K562 (cell line): ENCODE results near the gene FCHO1. TPM values are rescaled to one million over a fixed set of nuclear protein-coding genes. Genes with fewer than 3 reads are reported as not detected.

Experiments used
- ATAC-seq: fragments of 200-7000 bp; cut with Tn5 transposase; 3 replicates; pipeline ENCODE4 v1.9.1; 2020; ENCODE audit warnings: moderate library complexity
- BruUV-seq: library from RNA; stranded (reverse); fragments of 400-500 nt; replicated peaks from 2 replicates; lab custom pipeline; 2021; lab: Mats Ljungman, UMichigan
- CTCF ChIA-PET: fragments of 300-600 bp; formaldehyde crosslinking; extraction: SDS; loops from one replicate; lab custom pipeline; 2021; ENCODE audit warnings: low intra/inter-chr PET ratio; lab: Yijun Ruan, JAX
- POLR2A ChIA-PET: fragments of 300-600, 350-650 bp; sonication (Branson Sonifier 250); formaldehyde crosslinking; extraction: SDS; loops from one replicate; lab custom pipeline; 2021; ENCODE audit warnings: antibody characterized with exemption, inconsistent platforms; lab: Yijun Ruan, JAX
- DNase-seq, 4 experiments: peaks; one replicate each; pipeline versions ENCODE4 v3.0.0 to v3.0.0-alpha.2; 2011 to 2018; ENCODE audit warnings: low spot score in 3 of 4, mixed read lengths in 3 of 4; ENCODE audit errors: extremely low read depth in 1 of 4
- FAIRE-seq: peaks from 2 replicates; lab custom pipeline; 2011; peaks lifted over from hg19 to GRCh38; lab: Jason Lieb, UNC
- H2AFZ ChIP-seq: 2 replicates; pipeline ENCODE4 v1.6.0; 2011; ENCODE audit warnings: low read depth, low read length, control low read depth, inconsistent platforms
- H3K27ac ChIP-seq: fragments of 200-600 bp; 3 replicates; pipeline ENCODE4 v1.8.0; 2011; ENCODE audit warnings: low read depth, mild to moderate bottlenecking, control low read depth, inconsistent platforms, low read length, moderate library complexity, mixed read lengths; ENCODE audit errors: extremely low read depth
- H3K27me3 ChIP-seq, 2 experiments: fragments of 300-600 bp in 1 of 2; 2 replicates in 1 of 2; 3 replicates in 1 of 2; pipeline versions ENCODE4 v1.6.0 to v1.8.0; 2011; ENCODE audit warnings: inconsistent platforms in 2 of 2, low read length in 2 of 2, mild to moderate bottlenecking in 1 of 2, mixed read lengths in 1 of 2, moderate library complexity in 1 of 2; ENCODE audit not compliant: control insufficient read depth in 2 of 2, insufficient read depth in 2 of 2
- H3K36me3 ChIP-seq: fragments of 300-600 bp; 3 replicates; pipeline ENCODE4 v1.8.0; 2011; ENCODE audit warnings: mild to moderate bottlenecking, low read length, inconsistent platforms; ENCODE audit not compliant: control insufficient read depth, insufficient read depth
- H3K4me1 ChIP-seq, 2 experiments: fragments of 200-600 bp in 1 of 2; replicated peaks in 1 of 2; 2 replicates in 1 of 2; 3 replicates in 1 of 2; pipeline versions ENCODE4 v1.5.1 to v1.8.0; 2011; ENCODE audit warnings: inconsistent platforms in 2 of 2, low read length in 2 of 2, mild to moderate bottlenecking in 1 of 2, mixed read lengths in 1 of 2, moderate library complexity in 1 of 2; ENCODE audit not compliant: control insufficient read depth in 2 of 2, insufficient read depth in 2 of 2
- H3K4me2 ChIP-seq: 2 replicates; pipeline ENCODE4 v1.6.1; 2011; ENCODE audit warnings: low read length, control low read depth, inconsistent platforms, mixed read lengths; ENCODE audit not compliant: insufficient read depth
- H3K4me3 ChIP-seq: fragments of 200-600 bp; sonication (generic), shearing (Covaris generic); 2 replicates; pipeline ENCODE4 v1.5.1; 2016; ENCODE audit warnings: control low read depth, inconsistent platforms
- H3K79me2 ChIP-seq: fragments of 200-600 bp; 3 replicates; pipeline ENCODE4 v1.8.0; 2011; ENCODE audit warnings: low read length, inconsistent platforms; ENCODE audit not compliant: control insufficient read depth, insufficient read depth
- H3K9ac ChIP-seq, 2 experiments: 2 replicates each; pipeline versions ENCODE4 v1.6.0 to v1.6.1; 2011; ENCODE audit warnings: low read depth in 2 of 2, low read length in 2 of 2, control low read depth in 1 of 2, inconsistent platforms in 1 of 2, mild to moderate bottlenecking in 1 of 2, mixed read lengths in 1 of 2; ENCODE audit not compliant: insufficient read depth in 1 of 2
- H3K9me1 ChIP-seq: one replicate; pipeline ENCODE4 v1.6.0; 2011; ENCODE audit warnings: inconsistent platforms, mild to moderate bottlenecking, low read length, moderate library complexity; ENCODE audit not compliant: control insufficient read depth, insufficient read depth
- H3K9me3 ChIP-seq: replicated peaks from 2 replicates; pipeline ENCODE4 v1.5.1; 2011; ENCODE audit warnings: low read depth, low read length, inconsistent platforms; ENCODE audit not compliant: control insufficient read depth, insufficient read depth
- H4K20me1 ChIP-seq: replicated peaks from 2 replicates; pipeline ENCODE4 v1.6.1; 2011; ENCODE audit warnings: low read length, inconsistent platforms, mixed read lengths; ENCODE audit not compliant: control insufficient read depth, insufficient read depth
- BMI1 ChIP-seq: fragments of 150-350 bp; IDR thresholded peaks from 2 replicates; pipeline ENCODE4 v1.6.1; 2014; ENCODE audit warnings: low read length
- CCAR2 ChIP-seq: fragments of 200-400 bp; formaldehyde crosslinking; IDR thresholded peaks from 2 replicates; pipeline ENCODE4 v1.6.1; 2017; ENCODE audit warnings: mild to moderate bottlenecking, low read depth, low read length
- GTF2E2 ChIP-seq: fragments of 200-800 bp; sonication (Bioruptor generic); IDR thresholded peaks from 2 replicates; pipeline ENCODE4 v1.6.1; 2016; ENCODE audit warnings: missing genetic modification characterization, missing compliant biosample characterization
- NFE2 ChIP-seq: IDR thresholded peaks from 2 replicates; pipeline ENCODE4 v1.6.1; 2014; ENCODE audit warnings: antibody characterized with exemption, low read depth
- PRMT5 ChIP-seq: sonication (generic); formaldehyde crosslinking; IDR thresholded peaks from 2 replicates; pipeline ENCODE4 v1.5.0; 2020; ENCODE audit warnings: missing genetic modification reagents
- RBM14 ChIP-seq: fragments of 200-400 bp; formaldehyde crosslinking; IDR thresholded peaks from 2 replicates; pipeline ENCODE4 v1.6.1; 2018; ENCODE audit warnings: low read depth, mild to moderate bottlenecking, low read length, moderate library complexity, borderline replicate concordance; ENCODE audit not compliant: insufficient read depth
- RBM39 ChIP-seq: fragments of 200-400 bp; formaldehyde crosslinking; optimal IDR thresholded peaks from 2 replicates; pipeline ENCODE3; 2018; ENCODE audit warnings: low read depth, low read length
- RFX1 ChIP-seq: fragments of 450-650 bp; IDR thresholded peaks from 2 replicates; pipeline ENCODE4 v1.6.1; 2016; ENCODE audit warnings: mild to moderate bottlenecking, moderate library complexity
- SRSF7 ChIP-seq: fragments of 200-400 bp; formaldehyde crosslinking; optimal IDR thresholded peaks from 2 replicates; pipeline ENCODE3; 2017; ENCODE audit warnings: mild to moderate bottlenecking, low read depth, low read length
- ZNF23 ChIP-seq: fragments of 250-450 bp; sonication (Bioruptor Pico); IDR thresholded peaks from 2 replicates; pipeline ENCODE4 v1.4.0; 2020; ENCODE audit warnings: mild to moderate bottlenecking
- ZNF316 ChIP-seq: fragments of 450-650 bp; IDR thresholded peaks from 2 replicates; pipeline ENCODE4 v1.6.1; 2016
- WGBS: fragments of 100-300 bp; shearing (Covaris generic); methylation state at CpG from one replicate; pipeline ENCODE4 v1.1.6; 2016; ENCODE audit warnings: low coverage, mixed read lengths; ENCODE audit not compliant: insufficient coverage; ENCODE audit errors: missing lambda C conversion rate; 5-methylcytosine and 5-hydroxymethylcytosine counted together
- in situ Hi-C: fragments of 300-500 bp; cut with MboI; formaldehyde crosslinking; loops from 4 replicates; pipeline ENCODE4 v1.15.0; 2018; ENCODE audit warnings: inconsistent platforms, mixed read lengths
- intact Hi-C: fragments of 100-400 bp; cut with micrococcal nuclease; formaldehyde crosslinking; loops from 2 replicates; pipeline ENCODE4 v1.14.2; 2022
- polyA plus RNA-seq, 8 experiments: library from polyadenylated mRNA; depleted of rRNA in 4 of 8; stranded (reverse) in 5 of 8; unstranded in 3 of 8; fragments of >200 nt; fragmentation: Nextera tagmentation in 2 of 8; fragmentation: Illumina TruSeq in 1 of 8; extraction: Ambion mirVana in 2 of 8; extraction: Trizol in 1 of 8; gene quantifications; 2 replicates each; pipeline versions ENCODE4 v1.2.1 to v1.2.3, GENCODE V29; 2011 to 2014; ENCODE audit warnings: inconsistent platforms in 1 of 8, missing spikeins in 1 of 8
- total RNA-seq, 7 experiments: library from RNA; depleted of rRNA in 6 of 7; stranded (reverse); fragments of >200 nt in 6 of 7; fragmentation: Illumina TruSeq in 2 of 7; extraction: Trizol in 2 of 7; gene quantifications; 2 replicates each; pipeline versions ENCODE4 v1.2.1 to v1.2.3, GENCODE V29; 2011 to 2021; ENCODE audit warnings: low replicate concordance in 1 of 7
- TF ChIP-seq, protein P1 (sequence below): sonication (generic); formaldehyde crosslinking; IDR thresholded peaks from 2 replicates; pipeline ENCODE4 v1.8.0; 2022; ENCODE audit warnings: mild to moderate bottlenecking, missing genetic modification reagents
- TF ChIP-seq, protein P2 (sequence below): sonication (generic); formaldehyde crosslinking; IDR thresholded peaks from 2 replicates; pipeline ENCODE4 v1.8.0; 2022; ENCODE audit warnings: missing genetic modification reagents, mild to moderate bottlenecking, moderate library complexity, borderline replicate concordance

FCHO1 gene
- total and polyA plus RNA-seq, 9 of the 15 experiments (the other 6 are each of a cell fraction or from before 2014, with no cell fraction given): 0.21 to 58.9 (median 18.3) TPM

DNA sequence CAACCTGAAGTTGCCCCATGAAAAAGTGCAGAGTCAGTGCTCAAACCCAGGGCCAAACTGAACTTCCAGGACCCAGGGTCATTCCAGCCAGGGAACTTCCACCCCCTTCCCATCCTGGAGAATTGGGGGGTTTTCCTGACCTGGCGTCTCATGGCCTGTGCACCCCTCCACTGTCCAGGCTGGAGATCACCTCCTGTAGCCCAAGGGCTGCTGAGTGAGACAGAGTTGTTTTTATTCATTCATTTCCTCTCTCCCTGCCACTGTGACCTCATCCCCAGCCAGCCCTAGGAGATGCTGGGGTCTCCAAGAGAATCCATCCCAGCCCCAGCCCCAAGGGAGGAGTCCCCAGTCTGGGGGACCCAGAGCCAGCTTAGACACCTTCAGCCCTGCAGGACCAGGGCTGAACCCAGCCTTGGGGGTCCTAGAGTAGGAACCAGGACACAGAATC lies 4.2 kb downstream of the FCHO1 start:
- Histone ChIP-seq H3K27ac (no peak overlapping the region), H3K4me1 (peaks cover 1 to 19% of the 10 kb centered on the region in 2 experiments; a peak in 4 of 5 replicates), H3K9me3 (no peaks in the 10 kb centered on the region), H3K9ac (no peak overlapping the region), H3K36me3 (peaks cover 53% of the 10 kb centered on the region; the same call in 2 of the 3 replicates), H2AFZ (no peak overlapping the region), H3K4me2 (no peak overlapping the region), H3K4me3 (no peak overlapping the region), H3K79me2 (peaks cover 29% of the 10 kb centered on the region), H3K9me1 (no peaks in the 10 kb centered on the region), H3K27me3 (no peaks in the 10 kb centered on the region), H4K20me1 (no peaks in the 10 kb centered on the region; the same call in 1 of the 2 replicates)
- no peak for FAIRE-seq
- CTCF ChIA-PET: no interaction called here
- in situ Hi-C loops (no loop called here), intact Hi-C loops (no loop called here)
- DNase-seq: no peak
- no peak for ATAC-seq
- POLR2A ChIA-PET: interaction anchor here (1.7 kb wide), 1 partner anchor 15 kb away, joined by 9 read pairs; no protein-coding TSS in a partner anchor
- WGBS: 100% methylated on average over 1 of the region's 1 CpG
- TF ChIP-seq ZNF316 (0 out of 2 replicates have a peak, but pooled peaks have one; percentile 4), RBM39 (no peak)
- no TSS peak for BruUV-seq

DNA sequence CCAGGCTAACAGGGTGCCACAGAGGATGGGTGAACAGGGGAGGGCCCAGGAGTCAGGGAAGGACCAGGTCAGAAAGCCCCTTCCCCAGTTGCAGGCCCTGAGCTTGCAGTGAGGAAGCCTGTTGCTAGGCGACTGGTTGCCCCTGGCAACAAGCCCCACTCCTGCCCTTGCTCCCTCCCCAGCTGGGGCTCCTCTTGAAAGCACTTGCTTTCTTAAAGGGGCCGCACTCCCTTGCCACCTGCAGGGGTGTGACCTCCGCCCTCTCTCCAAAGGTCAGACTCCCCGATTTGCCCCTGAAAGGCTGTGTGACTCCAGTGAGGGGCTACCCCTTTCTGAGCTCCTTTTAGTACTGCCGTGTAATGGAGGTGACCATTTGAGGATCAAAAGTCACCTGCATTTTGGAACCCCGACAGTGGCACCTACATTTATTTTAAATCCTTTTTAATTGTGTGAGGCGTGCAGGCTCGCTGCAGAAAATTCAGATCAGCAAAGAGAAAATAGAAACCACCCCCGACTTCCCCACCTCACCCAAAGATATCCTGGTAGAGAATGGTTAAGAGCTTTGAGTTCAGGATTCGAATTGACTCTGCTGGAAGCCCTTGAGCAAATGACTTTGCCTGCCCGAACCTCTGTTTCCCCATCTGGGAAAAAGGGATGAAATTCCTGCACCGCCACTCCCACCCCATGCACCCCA lies 4.8 kb downstream of the FCHO1 start:
- Histone ChIP-seq H3K9me1 (no peaks in the 10 kb centered on the region), H3K36me3 (peaks cover 59% of the 10 kb centered on the region; the same call in 2 of the 3 replicates), H3K4me3 (no peak overlapping the region), H3K4me1 (peaks cover 0 to 14% of the 10 kb centered on the region in 2 experiments; a peak in 2 of 5 replicates), H3K9me3 (no peaks in the 10 kb centered on the region), H3K27ac (no peak overlapping the region), H2AFZ (no peak overlapping the region), H3K4me2 (no peak overlapping the region), H3K79me2 (peaks cover 23% of the 10 kb centered on the region), H3K27me3 (no peaks in the 10 kb centered on the region), H4K20me1 (no peaks in the 10 kb centered on the region; the same call in 1 of the 2 replicates), H3K9ac (no peak overlapping the region)
- in situ Hi-C loops: no loop called here
- ChIA-PET CTCF (no interaction called here), POLR2A (no interaction called here)
- intact Hi-C loops: no loop called here
- 89% methylated on average over 12 of the region's 12 CpGs for WGBS
- FAIRE-seq (no peak), DNase-seq (peak; percentile 54 to 73 (median 60)), ATAC-seq (0 out of 3 replicates have a peak, but pooled peaks have one; percentile 7)
- BruUV-seq: no TSS peak
- TF ChIP-seq PRMT5 (CRISPR knock-in tag) (no peak), ZNF23 (CRISPR knock-in tag) (no peak), CCAR2 (no peak), RBM14 (no peak), SRSF7 (no peak), NFE2 (no peak), GTF2E2 (tag) (no peak), RFX1 (peak; percentile 97), BMI1 (peak; percentile 53; the same call in 1 of the 2 replicates)
- TF ChIP-seq, protein P1, sequence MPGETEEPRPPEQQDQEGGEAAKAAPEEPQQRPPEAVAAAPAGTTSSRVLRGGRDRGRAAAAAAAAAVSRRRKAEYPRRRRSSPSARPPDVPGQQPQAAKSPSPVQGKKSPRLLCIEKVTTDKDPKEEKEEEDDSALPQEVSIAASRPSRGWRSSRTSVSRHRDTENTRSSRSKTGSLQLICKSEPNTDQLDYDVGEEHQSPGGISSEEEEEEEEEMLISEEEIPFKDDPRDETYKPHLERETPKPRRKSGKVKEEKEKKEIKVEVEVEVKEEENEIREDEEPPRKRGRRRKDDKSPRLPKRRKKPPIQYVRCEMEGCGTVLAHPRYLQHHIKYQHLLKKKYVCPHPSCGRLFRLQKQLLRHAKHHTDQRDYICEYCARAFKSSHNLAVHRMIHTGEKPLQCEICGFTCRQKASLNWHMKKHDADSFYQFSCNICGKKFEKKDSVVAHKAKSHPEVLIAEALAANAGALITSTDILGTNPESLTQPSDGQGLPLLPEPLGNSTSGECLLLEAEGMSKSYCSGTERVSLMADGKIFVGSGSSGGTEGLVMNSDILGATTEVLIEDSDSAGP (CRISPR knock-in tag): peak; percentile 74
- TF ChIP-seq, protein P2, sequence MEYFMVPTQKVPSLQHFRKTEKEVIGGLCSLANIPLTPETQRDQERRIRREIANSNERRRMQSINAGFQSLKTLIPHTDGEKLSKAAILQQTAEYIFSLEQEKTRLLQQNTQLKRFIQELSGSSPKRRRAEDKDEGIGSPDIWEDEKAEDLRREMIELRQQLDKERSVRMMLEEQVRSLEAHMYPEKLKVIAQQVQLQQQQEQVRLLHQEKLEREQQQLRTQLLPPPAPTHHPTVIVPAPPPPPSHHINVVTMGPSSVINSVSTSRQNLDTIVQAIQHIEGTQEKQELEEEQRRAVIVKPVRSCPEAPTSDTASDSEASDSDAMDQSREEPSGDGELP (CRISPR knock-in tag): peak; percentile 56; the same call in 1 of the 2 replicates
